SJCRH30 (cell line): Measurements from ENCODE around the gene CUEDC2. TPM values are rescaled to one million over a fixed set of nuclear protein-coding genes. Genes with fewer than 3 reads are reported as not detected.

Source experiments
- DNase-seq, 2 experiments: peaks; one replicate each; pipeline ENCODE4 v3.0.0-alpha.2; 2015 to 2020
- H3K27ac ChIP-seq: fragments of 250-450 bp; sonication (Bioruptor Pico); 2 replicates; pipeline ENCODE4 v1.5.1; 2020; ENCODE audit warnings: mild to moderate bottlenecking, moderate library complexity
- H3K27me3 ChIP-seq: fragments of 250-450 bp; sonication (Bioruptor Pico); 2 replicates; pipeline ENCODE4 v1.5.1; 2020; ENCODE audit warnings: mild to moderate bottlenecking, moderate library complexity
- H3K36me3 ChIP-seq: fragments of 250-450 bp; sonication (Bioruptor Pico); 2 replicates; pipeline ENCODE4 v1.5.1; 2020; ENCODE audit warnings: mild to moderate bottlenecking, moderate library complexity
- H3K4me1 ChIP-seq: fragments of 250-450 bp; sonication (Bioruptor Pico); 2 replicates; pipeline ENCODE4 v1.5.1; 2020; ENCODE audit warnings: mild to moderate bottlenecking, moderate library complexity
- H3K4me3 ChIP-seq: fragments of 250-450 bp; sonication (Bioruptor Pico); 2 replicates; pipeline ENCODE4 v1.5.1; 2020; ENCODE audit warnings: mild to moderate bottlenecking, moderate library complexity
- H3K9me3 ChIP-seq: fragments of 250-450 bp; sonication (Bioruptor Pico); replicated peaks from 2 replicates; pipeline ENCODE4 v1.5.1; 2020; ENCODE audit warnings: mild to moderate bottlenecking, moderate library complexity
- total RNA-seq: library from RNA; depleted of rRNA; stranded (reverse); fragments of >200 nt; shearing (Covaris generic); gene quantifications from 2 replicates; pipeline ENCODE4 v1.2.3, GENCODE V29; 2014; rRNA removed

The CUEDC2 gene
- 94.8 and 101 TPM in 2 replicates for total RNA-seq

- Histone ChIP-seq H3K36me3 (no peaks in the 10 kb centered on the region), H3K9me3 (no peaks in the 10 kb centered on the region), H3K27me3 (peaks cover 20% of the 10 kb centered on the region), H3K4me1 (peaks cover 3% of the 10 kb centered on the region; the same call in 1 of the 2 replicates), H3K4me3 (peak within 1 kb of the TSS; percentile 82), H3K27ac (peak within 1 kb of the TSS; percentile 66)
- DNase-seq = peak; percentile 99 to 100
Measured at GRCh38 chr10:102432162-102432950, at the start of gene CUEDC2. CUEDC2 (minus strand) TSS chr10:102432574; CDS start chr10:102425188, 7,386 bp downstream.

- H3K27ac ChIP-seq = no peak overlapping the region
- no peaks in the 10 kb centered on the region for H3K9me3 ChIP-seq
- peaks cover 56% of the 10 kb centered on the region for H3K36me3 ChIP-seq
- DNase-seq = no peak
- H3K4me1 ChIP-seq = no peaks in the 10 kb centered on the region
- H3K4me3 ChIP-seq = no peak overlapping the region
- no peaks in the 10 kb centered on the region for H3K27me3 ChIP-seq
Measured at GRCh38 chr10:102480396-102480795, 48.0 kb upstream of the CUEDC2 start.

- H3K27me3 ChIP-seq = no peaks in the 10 kb centered on the region
- H3K36me3 ChIP-seq = peaks cover 50% of the 10 kb centered on the region
- H3K27ac ChIP-seq = no peak overlapping the region
- no peak for DNase-seq
- no peak overlapping the region for H3K4me3 ChIP-seq
- no peaks in the 10 kb centered on the region for H3K4me1 ChIP-seq
- no peaks in the 10 kb centered on the region for H3K9me3 ChIP-seq
Measured at GRCh38 chr10:102479651-102480050, 47.3 kb upstream of the CUEDC2 start.

GRCh38 chr10:102476466-102477141, 44.2 kb upstream of the CUEDC2 start:
- H3K27me3 ChIP-seq = no peaks in the 10 kb centered on the region
- no peak for DNase-seq

GRCh38 chr10:102475451-102476040, 43.2 kb upstream of the CUEDC2 start:
- DNase-seq = no peak

More at GRCh38 chr10:102476466-102477141, 44.2 kb upstream of the CUEDC2 start:
- no peak overlapping the region for H3K4me3 ChIP-seq
- H3K36me3 ChIP-seq = peaks cover 20% of the 10 kb centered on the region
- H3K27ac ChIP-seq = no peak overlapping the region
- no peaks in the 10 kb centered on the region for H3K4me1 ChIP-seq
- H3K9me3 ChIP-seq = no peaks in the 10 kb centered on the region

GRCh38 chr10:102473445-102474331, 41.3 kb upstream of the CUEDC2 start:
- no peaks in the 10 kb centered on the region for H3K4me1 ChIP-seq
- no peak for DNase-seq
- no peaks in the 10 kb centered on the region for H3K27me3 ChIP-seq
- H3K4me3 ChIP-seq = no peak overlapping the region
- peaks cover 5% of the 10 kb centered on the region; the same call in 1 of the 2 replicates for H3K36me3 ChIP-seq
- no peak overlapping the region for H3K27ac ChIP-seq
- no peaks in the 10 kb centered on the region for H3K9me3 ChIP-seq

More at GRCh38 chr10:102475451-102476040, 43.2 kb upstream of the CUEDC2 start:
- no peak overlapping the region for H3K27ac ChIP-seq
- no peaks in the 10 kb centered on the region for H3K9me3 ChIP-seq
- no peak overlapping the region for H3K4me3 ChIP-seq
- peaks cover 9% of the 10 kb centered on the region for H3K36me3 ChIP-seq
- H3K27me3 ChIP-seq = no peaks in the 10 kb centered on the region
- no peaks in the 10 kb centered on the region for H3K4me1 ChIP-seq

GRCh38 chr10:102470579-102471546, 38.5 kb upstream of the CUEDC2 start:
- H3K27ac ChIP-seq = no peak overlapping the region
- no peaks in the 10 kb centered on the region for H3K4me1 ChIP-seq
- no peaks in the 10 kb centered on the region for H3K36me3 ChIP-seq

GRCh38 chr10:102468683-102469082, 36.3 kb upstream of the CUEDC2 start:
- no peak for DNase-seq
- H3K27ac ChIP-seq = no peak overlapping the region
- no peak overlapping the region for H3K4me3 ChIP-seq
- no peaks in the 10 kb centered on the region for H3K4me1 ChIP-seq
- H3K9me3 ChIP-seq = no peaks in the 10 kb centered on the region
- H3K27me3 ChIP-seq = no peaks in the 10 kb centered on the region
- H3K36me3 ChIP-seq = no peaks in the 10 kb centered on the region

More at GRCh38 chr10:102470579-102471546, 38.5 kb upstream of the CUEDC2 start:
- no peak for DNase-seq
- H3K27me3 ChIP-seq = no peaks in the 10 kb centered on the region
- no peak overlapping the region for H3K4me3 ChIP-seq
- H3K9me3 ChIP-seq = no peaks in the 10 kb centered on the region

- H3K36me3 ChIP-seq = no peaks in the 10 kb centered on the region
- H3K27me3 ChIP-seq = no peaks in the 10 kb centered on the region
- no peak for DNase-seq
Measured at GRCh38 chr10:102467971-102468438, 35.6 kb upstream of the CUEDC2 start.

GRCh38 chr10:102467318-102467717, 34.9 kb upstream of the CUEDC2 start:
- Histone ChIP-seq H3K27ac (no peak overlapping the region), H3K27me3 (no peaks in the 10 kb centered on the region; the same call in 1 of the 2 replicates), H3K36me3 (no peaks in the 10 kb centered on the region), H3K4me1 (peaks cover 6% of the 10 kb centered on the region), H3K4me3 (no peak overlapping the region), H3K9me3 (no peaks in the 10 kb centered on the region)
- DNase-seq = no peak

More at GRCh38 chr10:102467971-102468438, 35.6 kb upstream of the CUEDC2 start:
- Histone ChIP-seq H3K4me1 (no peaks in the 10 kb centered on the region; the same call in 1 of the 2 replicates), H3K27ac (no peak overlapping the region), H3K9me3 (no peaks in the 10 kb centered on the region), H3K4me3 (no peak overlapping the region)

- DNase-seq = no peak
Measured at GRCh38 chr10:102465466-102465865, 33.1 kb upstream of the CUEDC2 start.

GRCh38 chr10:102463983-102464382, 31.6 kb upstream of the CUEDC2 start:
- DNase-seq = no peak
- no peaks in the 10 kb centered on the region; the same call in 1 of the 2 replicates for H3K27me3 ChIP-seq
- H3K4me3 ChIP-seq = no peak overlapping the region
- H3K4me1 ChIP-seq = peaks cover 17% of the 10 kb centered on the region
- no peak overlapping the region for H3K27ac ChIP-seq
- no peaks in the 10 kb centered on the region for H3K36me3 ChIP-seq
- no peaks in the 10 kb centered on the region for H3K9me3 ChIP-seq

More at GRCh38 chr10:102465466-102465865, 33.1 kb upstream of the CUEDC2 start:
- Histone ChIP-seq H3K9me3 (no peaks in the 10 kb centered on the region), H3K4me1 (peaks cover 17% of the 10 kb centered on the region), H3K36me3 (no peaks in the 10 kb centered on the region), H3K4me3 (no peak overlapping the region), H3K27me3 (no peaks in the 10 kb centered on the region; the same call in 1 of the 2 replicates), H3K27ac (no peak overlapping the region)

GRCh38 chr10:102462512-102463054, 30.2 kb upstream of the CUEDC2 start:
- peak; percentile 48 to 67 for DNase-seq
- H3K9me3 ChIP-seq = no peaks in the 10 kb centered on the region
- no peaks in the 10 kb centered on the region; the same call in 1 of the 2 replicates for H3K27me3 ChIP-seq
- peaks cover 17% of the 10 kb centered on the region for H3K4me1 ChIP-seq
- H3K4me3 ChIP-seq = no peak overlapping the region
- no peak overlapping the region for H3K27ac ChIP-seq
- H3K36me3 ChIP-seq = no peaks in the 10 kb centered on the region
